GM18907 (cell line): ENCODE data around the gene HES3.

Experiments
- ATAC-seq: cut with Tn5 transposase; IDR thresholded peaks from one replicate; pipeline ENCODE4 v1.9.1; 2021; ENCODE audit warnings: mild to moderate bottlenecking, moderate library complexity; ENCODE audit not compliant: unreplicated experiment

The HES3 gene

GRCh38 chr1:6245086-6245868, 1.3 kb downstream of the HES3 start:
- peak; percentile 59 for ATAC-seq

GRCh38 chr1:6245869-6246496, 2.0 kb downstream of the HES3 start:
- ATAC-seq = no peak

DNA sequence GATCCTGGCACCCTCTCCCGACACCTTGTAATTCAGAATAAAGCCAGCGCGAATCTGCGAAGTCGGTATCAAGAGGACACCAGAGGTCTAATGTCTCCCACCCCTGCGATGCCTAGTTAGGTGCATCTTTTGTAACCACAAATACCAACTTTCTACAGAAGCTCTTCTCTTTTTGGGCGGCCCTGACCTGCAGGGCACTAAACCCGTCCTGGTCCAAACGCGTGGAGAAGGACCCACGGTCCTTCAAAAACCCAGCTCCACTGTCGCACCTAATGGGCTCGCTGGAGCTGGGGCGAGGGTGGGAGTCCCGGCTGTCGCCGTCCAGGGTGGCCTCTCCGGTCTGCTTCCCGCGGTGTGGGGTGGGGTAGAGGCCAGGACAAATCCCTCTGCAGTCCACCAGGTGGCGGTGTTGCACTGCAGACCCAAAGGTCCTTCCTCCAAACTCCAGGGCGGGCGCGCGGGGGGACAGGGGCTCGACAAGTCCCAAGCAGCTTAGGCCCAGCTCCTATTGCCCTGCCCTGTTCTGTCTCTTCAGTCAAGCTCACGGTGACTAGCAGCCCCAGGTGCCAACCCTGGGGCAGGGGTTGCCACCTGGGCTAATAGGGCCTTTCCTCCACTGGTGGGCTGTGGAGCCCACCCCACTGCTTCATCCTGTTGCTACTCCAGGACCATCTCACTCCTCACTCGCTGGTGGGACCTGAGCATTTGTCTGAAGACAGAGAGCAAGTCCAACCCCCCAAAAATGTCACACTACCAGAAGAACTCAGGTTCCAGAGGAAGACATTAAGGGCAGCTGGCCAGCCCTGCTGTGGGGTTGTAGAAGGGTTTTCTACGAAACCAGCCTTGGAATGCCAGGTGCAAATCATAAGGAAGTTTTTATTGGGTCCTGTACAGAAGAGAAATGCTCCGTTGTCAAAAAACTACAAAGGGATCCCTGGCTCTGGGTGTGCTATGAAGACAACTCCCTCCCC, 2.8 kb downstream of the HES3 start:
- no peak for ATAC-seq

GRCh38 chr1:6247651-6248050, 3.7 kb downstream of the HES3 start:
- ATAC-seq = no peak

GRCh38 chr1:6248161-6248776, 4.3 kb downstream of the HES3 start:
- no peak for ATAC-seq

DNA sequence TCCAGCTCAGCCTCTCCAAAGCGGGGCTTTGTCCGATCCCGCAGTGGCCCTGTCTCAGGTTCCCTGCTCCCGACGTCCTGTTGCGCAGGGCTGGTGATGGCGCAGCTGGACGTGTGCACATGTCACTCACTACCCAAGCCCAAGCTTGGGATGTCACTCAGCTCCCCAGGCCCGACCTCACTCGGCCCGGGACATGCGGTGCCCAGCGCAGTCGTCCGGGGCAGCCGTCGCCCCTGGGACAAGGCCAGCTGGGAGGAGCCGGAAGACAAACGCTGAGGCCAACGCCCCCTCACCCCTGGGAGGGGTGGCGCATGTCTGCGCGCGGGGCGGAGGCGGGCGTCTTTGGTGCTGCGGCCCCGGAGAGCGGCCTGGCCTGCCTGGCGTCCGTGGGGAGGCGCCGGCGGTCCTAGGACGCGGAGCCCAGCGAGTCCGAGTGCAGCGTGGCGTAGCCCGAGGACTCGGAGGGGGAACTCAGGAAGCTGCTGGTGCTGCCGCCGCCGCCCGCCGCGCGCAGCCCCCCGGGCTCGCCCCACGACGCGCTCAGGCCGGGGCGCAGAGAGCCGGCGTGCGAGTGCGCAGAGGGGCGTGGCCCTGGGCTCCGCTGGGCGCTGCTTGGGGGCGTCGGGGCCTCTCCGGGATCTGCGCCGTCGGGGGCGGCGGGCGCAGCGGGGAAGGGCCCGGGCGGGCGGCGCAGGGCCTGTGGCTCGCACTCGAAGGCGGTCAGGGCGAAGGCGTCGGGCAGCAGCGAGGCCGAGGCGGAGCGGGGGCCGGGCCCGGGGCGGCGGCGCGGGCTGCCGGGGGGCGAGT, 5.2 kb downstream of the HES3 start:
- ATAC-seq = no peak

DNA sequence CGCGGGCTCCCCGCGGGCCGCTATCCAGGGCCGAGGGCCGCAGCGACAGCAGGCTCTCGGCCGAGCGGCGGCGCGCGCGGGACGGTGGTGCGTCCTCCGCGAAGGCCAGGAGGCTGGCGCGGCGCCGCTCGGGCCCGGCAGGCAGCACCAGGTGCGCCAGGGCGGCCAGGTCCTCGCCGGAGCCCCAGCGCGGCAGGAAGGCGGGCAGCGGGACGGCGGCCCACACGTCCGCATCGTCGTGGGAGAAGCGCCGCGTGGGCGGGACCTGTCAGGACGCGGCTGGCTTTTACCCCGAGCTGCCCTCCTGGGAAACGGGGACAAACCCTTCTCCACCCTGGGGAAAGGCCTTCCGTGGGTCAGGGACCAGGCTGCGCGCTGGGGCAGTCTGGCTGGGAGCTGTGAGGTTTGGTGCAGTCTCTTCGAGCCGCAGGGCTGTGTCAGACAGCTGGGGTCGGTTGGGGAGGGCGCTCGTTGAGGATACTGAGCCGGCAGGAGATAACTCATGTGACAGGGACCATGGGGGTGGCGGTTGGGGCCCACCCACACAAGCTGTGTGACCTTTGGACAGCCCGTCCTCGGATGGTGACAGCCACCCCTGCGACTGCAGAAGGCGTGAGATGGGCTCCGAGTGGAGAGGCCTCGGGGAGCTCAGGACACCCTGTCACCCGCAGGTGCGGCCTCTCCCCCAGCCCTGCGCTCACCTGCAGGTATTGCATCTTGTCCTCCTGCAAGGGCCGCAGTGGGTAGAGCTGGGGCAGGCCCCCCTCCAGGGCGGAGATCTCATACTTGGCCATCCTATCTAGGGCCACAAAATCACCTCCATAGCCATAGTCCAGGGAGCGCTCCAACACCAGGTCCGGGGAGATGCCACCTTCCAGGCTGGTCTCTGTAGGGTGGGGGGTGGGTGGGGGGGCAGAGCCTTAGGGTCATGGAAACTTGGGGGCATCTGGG, 6.0 kb downstream of the HES3 start:
- no peak for ATAC-seq

GRCh38 chr1:6251233-6251632, 7.3 kb downstream of the HES3 start:
- no peak for ATAC-seq

DNA sequence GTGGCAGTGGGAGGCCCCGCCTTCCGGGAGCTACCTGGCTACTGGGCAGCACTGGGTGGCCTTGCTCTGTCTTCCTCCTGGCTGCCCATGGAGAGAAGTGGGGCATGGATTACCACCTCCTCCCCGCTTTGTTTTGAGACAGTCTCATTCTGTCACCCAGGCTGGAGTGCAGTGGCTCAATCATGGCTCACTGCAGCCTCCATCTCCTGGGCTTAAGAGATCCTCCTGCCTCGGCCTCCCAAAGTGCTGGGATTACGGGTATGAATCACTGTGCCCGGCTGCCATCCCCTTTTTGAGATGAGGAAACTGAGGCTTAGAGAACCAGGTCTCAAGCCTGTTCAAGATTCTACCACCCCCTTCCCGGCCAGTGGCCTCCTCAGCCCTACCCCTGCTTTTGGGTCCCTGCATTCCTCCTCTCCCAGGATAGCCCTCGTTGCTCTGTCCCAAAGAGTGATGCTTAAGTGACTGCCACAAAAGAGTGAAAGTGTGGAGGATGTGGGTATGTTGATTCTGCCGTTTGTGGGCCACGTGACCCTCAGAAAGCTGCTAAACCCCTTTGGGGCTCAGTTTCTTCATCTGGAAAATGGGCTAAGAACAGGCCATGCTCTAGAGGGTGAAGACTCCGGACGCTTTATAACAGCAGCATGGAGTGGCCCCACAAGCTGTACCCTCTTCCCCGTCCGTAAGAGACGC, 7.8 kb downstream of the HES3 start:
- no peak for ATAC-seq

DNA sequence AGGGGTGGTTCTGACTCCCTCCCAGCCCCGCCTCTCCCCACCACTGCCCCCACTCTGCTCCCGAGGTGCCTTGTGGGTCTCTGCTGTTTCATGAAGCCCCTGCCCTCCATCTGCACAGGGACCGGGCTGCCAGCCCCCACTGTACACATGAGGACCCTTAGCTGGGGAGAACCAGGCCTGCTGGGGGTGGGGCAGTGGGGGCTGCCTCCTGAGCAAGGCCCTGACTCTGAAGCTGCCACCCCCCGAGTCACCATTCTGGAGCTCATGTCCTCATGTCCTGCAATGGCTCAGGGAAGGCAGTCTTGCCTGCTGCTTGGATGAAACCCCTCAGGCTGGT, 8.4 kb downstream of the HES3 start:
- no peak for ATAC-seq

GRCh38 chr1:6253380-6253779, 9.4 kb downstream of the HES3 start:
- no peak for ATAC-seq

DNA sequence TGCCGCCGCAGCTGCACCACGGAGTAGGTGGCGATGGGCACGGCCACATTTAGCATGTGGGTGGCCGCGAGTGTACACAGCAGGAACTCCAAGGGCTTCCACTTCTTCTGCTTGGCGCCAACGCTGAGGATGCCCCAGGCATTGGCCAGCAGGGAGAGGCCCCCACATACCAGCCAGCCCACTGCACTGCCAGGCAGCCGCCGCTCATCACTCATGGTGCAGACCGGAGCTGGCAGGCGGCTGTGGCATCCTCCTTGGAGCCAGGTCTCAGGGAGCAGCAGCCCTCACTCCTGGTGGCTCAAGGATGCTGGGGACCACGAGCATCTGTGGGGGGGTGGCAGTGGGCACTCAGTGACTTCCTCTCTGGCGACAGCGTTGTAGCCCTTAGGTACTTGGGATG, 10.7 kb downstream of the HES3 start:
- ATAC-seq = no peak

GRCh38 chr1:6256645-6257044, 12.7 kb downstream of the HES3 start:
- no peak for ATAC-seq

GRCh38 chr1:6257541-6258069, 13.6 kb downstream of the HES3 start:
- no peak for ATAC-seq

DNA sequence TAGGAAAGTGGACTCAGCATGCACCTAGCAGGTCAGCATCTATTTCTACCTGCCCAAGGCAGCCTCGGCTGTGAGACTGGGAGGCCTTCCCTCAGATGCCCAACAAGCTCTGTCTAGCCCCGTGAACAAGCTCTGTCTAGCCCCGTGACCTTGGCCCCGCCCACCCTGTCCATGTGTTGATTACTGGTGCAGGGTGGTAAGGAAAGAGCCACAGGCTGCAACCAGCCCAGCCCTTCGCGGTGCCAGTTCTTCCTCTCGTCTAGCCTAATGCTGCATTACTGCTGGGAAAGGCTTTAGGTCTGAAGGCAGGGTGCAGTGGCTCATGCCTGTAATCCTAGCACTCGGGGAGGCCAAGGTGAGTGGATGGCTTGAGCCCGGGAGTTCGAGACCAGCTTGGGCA, 14.7 kb downstream of the HES3 start:
- ATAC-seq = no peak

DNA sequence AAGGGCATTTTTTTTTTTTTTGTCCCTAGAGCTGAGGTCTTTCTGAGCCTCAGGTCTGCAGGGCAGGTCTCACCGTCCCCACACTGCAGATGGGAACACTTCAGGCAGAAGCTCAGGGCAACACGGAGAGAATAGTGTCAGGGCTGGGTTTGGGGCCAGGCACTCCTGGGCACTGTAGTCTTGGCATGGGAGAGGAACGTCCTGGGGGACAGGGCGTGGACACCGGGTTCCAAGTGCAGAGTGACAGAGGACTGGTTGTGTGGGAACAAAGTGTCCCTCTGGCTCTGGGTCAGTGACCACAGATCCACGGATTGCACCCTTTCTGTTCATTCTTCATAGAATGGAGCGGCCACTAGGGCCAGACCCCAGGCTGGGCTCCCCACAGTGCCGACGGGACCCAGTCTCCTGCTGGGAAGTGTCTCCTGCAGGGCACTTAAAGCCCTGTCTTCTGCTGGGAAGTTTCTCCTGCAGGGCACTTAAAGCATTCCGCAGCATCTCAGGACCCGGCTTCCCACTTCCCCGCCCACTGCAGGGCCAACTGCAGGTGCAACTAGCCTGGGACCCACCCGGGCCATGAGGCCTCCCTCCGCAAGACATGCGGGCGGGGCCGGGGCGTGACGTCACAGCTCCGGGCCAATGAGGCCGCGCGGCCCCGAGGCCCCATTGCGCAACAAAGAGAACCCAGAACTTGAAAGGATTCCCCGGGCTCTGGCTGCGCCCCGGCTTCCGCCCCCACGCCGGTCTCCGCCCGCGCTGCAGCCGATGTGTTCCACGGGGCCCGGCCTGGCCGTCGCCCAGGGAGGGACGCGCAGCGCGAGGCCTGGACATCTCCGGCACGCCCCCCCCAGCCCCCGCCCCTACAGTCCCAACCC, 15.7 kb downstream of the HES3 start:
- peak; percentile 40 for ATAC-seq

DNA sequence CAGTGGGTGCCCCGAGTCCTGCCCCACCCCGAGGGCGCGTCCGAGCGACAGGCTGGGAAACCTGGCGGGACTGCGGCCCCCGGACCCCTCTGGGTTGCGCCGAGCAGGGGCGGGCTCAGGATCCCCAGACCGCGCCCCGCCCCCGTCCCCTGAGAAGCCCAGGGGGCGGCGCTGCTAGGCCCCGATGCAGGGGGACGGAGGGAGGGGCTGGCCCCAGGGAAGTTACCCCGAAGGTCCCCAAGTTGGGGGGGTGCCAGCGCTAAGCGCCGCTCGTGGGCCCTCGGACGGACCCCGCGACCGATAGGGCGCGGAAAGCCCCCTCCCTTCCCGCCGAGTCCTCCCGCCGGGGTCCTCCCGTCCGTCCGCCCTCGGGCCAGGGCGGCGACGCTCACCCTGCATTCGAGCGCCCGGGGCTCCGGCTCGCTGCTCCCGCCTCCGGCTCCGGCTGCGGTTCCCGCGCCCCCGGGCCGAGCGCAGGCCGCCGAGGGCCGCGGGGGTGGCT, 16.5 kb downstream of the HES3 start:
- no peak for ATAC-seq
